ENCODE data around the gene GABRD.

Gene GABRD

GRCh38 chr1:1985375-1986050 is 33.6 kb upstream of the GABRD start:
- Histone ChIP-seq H3K27me3 (ENCODE audit: insufficient read depth, low read length) (peaks cover 9% of the 10 kb centered on the region; the same call in 1 of the 2 replicates), H3K36me3 (ENCODE audit: insufficient read depth, low read length) (no peaks in the 10 kb centered on the region), H3K4me3 (ENCODE audit: low read depth, low read length) (no peak overlapping the region), H2AFZ (ENCODE audit: low read length, unreplicated experiment) (no peak overlapping the region), H3K27ac (ENCODE audit: low read depth, low read length) (no peak overlapping the region), H3K79me2 (ENCODE audit: control insufficient read depth, insufficient read depth, low read length, unreplicated experiment) (no peaks in the 10 kb centered on the region), H3K4me1 (ENCODE audit: control insufficient read depth, insufficient read depth, low read length, unreplicated experiment) (peaks cover 5% of the 10 kb centered on the region)

- Histone ChIP-seq H2AFZ (ENCODE audit: low read length, unreplicated experiment) (no peak overlapping the region), H3K27me3 (ENCODE audit: insufficient read depth, low read length) (peaks cover 9% of the 10 kb centered on the region; the same call in 1 of the 2 replicates), H3K79me2 (ENCODE audit: control insufficient read depth, insufficient read depth, low read length, unreplicated experiment) (no peaks in the 10 kb centered on the region), H3K4me1 (ENCODE audit: control insufficient read depth, insufficient read depth, low read length, unreplicated experiment) (peaks cover 5% of the 10 kb centered on the region), H3K36me3 (ENCODE audit: insufficient read depth, low read length) (no peaks in the 10 kb centered on the region), H3K4me3 (ENCODE audit: low read depth, low read length) (no peak overlapping the region), H3K27ac (ENCODE audit: low read depth, low read length) (no peak overlapping the region)
These were observed 32.5 kb upstream of the GABRD start for GRCh38 chr1:1986451-1987141.

GRCh38 chr1:1987142-1987510 is 32.0 kb upstream of the GABRD start:
- no peaks in the 10 kb centered on the region for H3K79me2 ChIP-seq (ENCODE audit: control insufficient read depth, insufficient read depth, low read length, unreplicated experiment)
- H2AFZ ChIP-seq (ENCODE audit: low read length, unreplicated experiment), result no peak overlapping the region
- H3K4me1 ChIP-seq (ENCODE audit: control insufficient read depth, insufficient read depth, low read length, unreplicated experiment), result peaks cover 5% of the 10 kb centered on the region
- no peak overlapping the region for H3K4me3 ChIP-seq (ENCODE audit: low read depth, low read length)
- H3K27ac ChIP-seq (ENCODE audit: low read depth, low read length), result no peak overlapping the region
- peaks cover 9% of the 10 kb centered on the region; the same call in 1 of the 2 replicates for H3K27me3 ChIP-seq (ENCODE audit: insufficient read depth, low read length)
- H3K36me3 ChIP-seq (ENCODE audit: insufficient read depth, low read length), result no peaks in the 10 kb centered on the region

- peaks cover 9% of the 10 kb centered on the region; the same call in 1 of the 2 replicates for H3K27me3 ChIP-seq (ENCODE audit: insufficient read depth, low read length)
- H3K27ac ChIP-seq (ENCODE audit: low read depth, low read length), result no peak overlapping the region
- H2AFZ ChIP-seq (ENCODE audit: low read length, unreplicated experiment), result no peak overlapping the region
- no peak overlapping the region for H3K4me3 ChIP-seq (ENCODE audit: low read depth, low read length)
- H3K79me2 ChIP-seq (ENCODE audit: control insufficient read depth, insufficient read depth, low read length, unreplicated experiment), result no peaks in the 10 kb centered on the region
- peaks cover 5% of the 10 kb centered on the region for H3K4me1 ChIP-seq (ENCODE audit: control insufficient read depth, insufficient read depth, low read length, unreplicated experiment)
- no peaks in the 10 kb centered on the region for H3K36me3 ChIP-seq (ENCODE audit: insufficient read depth, low read length)
These were observed 30.8 kb upstream of the GABRD start for GRCh38 chr1:1988061-1988945.

- Histone ChIP-seq H3K36me3 (ENCODE audit: insufficient read depth, low read length) (no peaks in the 10 kb centered on the region), H3K79me2 (ENCODE audit: control insufficient read depth, insufficient read depth, low read length, unreplicated experiment) (no peaks in the 10 kb centered on the region), H2AFZ (ENCODE audit: low read length, unreplicated experiment) (no peak overlapping the region), H3K4me1 (ENCODE audit: control insufficient read depth, insufficient read depth, low read length, unreplicated experiment) (peaks cover 5% of the 10 kb centered on the region), H3K27ac (ENCODE audit: low read depth, low read length) (no peak overlapping the region), H3K27me3 (ENCODE audit: insufficient read depth, low read length) (peaks cover 11% of the 10 kb centered on the region), H3K4me3 (ENCODE audit: low read depth, low read length) (no peak overlapping the region)
These were observed 30.0 kb upstream of the GABRD start for GRCh38 chr1:1989102-1989542.

- no peak overlapping the region for H3K4me3 ChIP-seq (ENCODE audit: low read depth, low read length)
- H3K79me2 ChIP-seq (ENCODE audit: control insufficient read depth, insufficient read depth, low read length, unreplicated experiment), result no peaks in the 10 kb centered on the region
- peaks cover 5% of the 10 kb centered on the region for H3K4me1 ChIP-seq (ENCODE audit: control insufficient read depth, insufficient read depth, low read length, unreplicated experiment)
- no peaks in the 10 kb centered on the region for H3K36me3 ChIP-seq (ENCODE audit: insufficient read depth, low read length)
- peaks cover 17% of the 10 kb centered on the region for H3K27me3 ChIP-seq (ENCODE audit: insufficient read depth, low read length)
- no peak overlapping the region for H3K27ac ChIP-seq (ENCODE audit: low read depth, low read length)
- no peak overlapping the region for H2AFZ ChIP-seq (ENCODE audit: low read length, unreplicated experiment)
These were observed 29.4 kb upstream of the GABRD start for GRCh38 chr1:1989789-1990188.

GRCh38 chr1:1990222-1990621 is 28.9 kb upstream of the GABRD start:
- Histone ChIP-seq H3K27ac (ENCODE audit: low read depth, low read length) (no peak overlapping the region), H3K4me1 (ENCODE audit: control insufficient read depth, insufficient read depth, low read length, unreplicated experiment) (peaks cover 5% of the 10 kb centered on the region), H3K4me3 (ENCODE audit: low read depth, low read length) (no peak overlapping the region), H2AFZ (ENCODE audit: low read length, unreplicated experiment) (no peak overlapping the region), H3K79me2 (ENCODE audit: control insufficient read depth, insufficient read depth, low read length, unreplicated experiment) (no peaks in the 10 kb centered on the region), H3K27me3 (ENCODE audit: insufficient read depth, low read length) (peaks cover 21% of the 10 kb centered on the region), H3K36me3 (ENCODE audit: insufficient read depth, low read length) (no peaks in the 10 kb centered on the region)

GRCh38 chr1:1994536-1994935 is 24.6 kb upstream of the GABRD start:
- Histone ChIP-seq H3K4me1 (ENCODE audit: control insufficient read depth, insufficient read depth, low read length, unreplicated experiment) (no peaks in the 10 kb centered on the region), H3K27me3 (ENCODE audit: insufficient read depth, low read length) (peaks cover 13% of the 10 kb centered on the region), H2AFZ (ENCODE audit: low read length, unreplicated experiment) (no peak overlapping the region), H3K4me3 (ENCODE audit: low read depth, low read length) (no peak overlapping the region), H3K36me3 (ENCODE audit: insufficient read depth, low read length) (no peaks in the 10 kb centered on the region), H3K79me2 (ENCODE audit: control insufficient read depth, insufficient read depth, low read length, unreplicated experiment) (no peaks in the 10 kb centered on the region), H3K27ac (ENCODE audit: low read depth, low read length) (no peak overlapping the region)

- peaks cover 11% of the 10 kb centered on the region for H3K27me3 ChIP-seq (ENCODE audit: insufficient read depth, low read length)
- no peak overlapping the region for H3K4me3 ChIP-seq (ENCODE audit: low read depth, low read length)
- H2AFZ ChIP-seq (ENCODE audit: low read length, unreplicated experiment), result no peak overlapping the region
- no peak overlapping the region for H3K27ac ChIP-seq (ENCODE audit: low read depth, low read length)
- no peaks in the 10 kb centered on the region for H3K79me2 ChIP-seq (ENCODE audit: control insufficient read depth, insufficient read depth, low read length, unreplicated experiment)
- H3K36me3 ChIP-seq (ENCODE audit: insufficient read depth, low read length), result no peaks in the 10 kb centered on the region
- H3K4me1 ChIP-seq (ENCODE audit: control insufficient read depth, insufficient read depth, low read length, unreplicated experiment), result no peaks in the 10 kb centered on the region
These were observed 22.9 kb upstream of the GABRD start for GRCh38 chr1:1996207-1996651.

- Histone ChIP-seq H3K27ac (ENCODE audit: low read depth, low read length) (no peak overlapping the region), H3K4me1 (ENCODE audit: control insufficient read depth, insufficient read depth, low read length, unreplicated experiment) (no peaks in the 10 kb centered on the region), H3K79me2 (ENCODE audit: control insufficient read depth, insufficient read depth, low read length, unreplicated experiment) (no peaks in the 10 kb centered on the region), H3K27me3 (ENCODE audit: insufficient read depth, low read length) (peaks cover 11% of the 10 kb centered on the region), H3K36me3 (ENCODE audit: insufficient read depth, low read length) (no peaks in the 10 kb centered on the region), H3K4me3 (ENCODE audit: low read depth, low read length) (no peak overlapping the region), H2AFZ (ENCODE audit: low read length, unreplicated experiment) (no peak overlapping the region)
These were observed 21.6 kb upstream of the GABRD start for GRCh38 chr1:1997576-1997975.

Data from ACC112 (cell line).